ENCODE results near the gene IGSF23.
A peak's percentile ranks its signal among the peaks of the same experiment; 100 is the strongest.
"Not testable (repeated sequence)": the region's sequence is repeated elsewhere in the genome, so short reads cannot be mapped to it uniquely, and the experiment has no call there.

IGSF23 gene

DNA sequence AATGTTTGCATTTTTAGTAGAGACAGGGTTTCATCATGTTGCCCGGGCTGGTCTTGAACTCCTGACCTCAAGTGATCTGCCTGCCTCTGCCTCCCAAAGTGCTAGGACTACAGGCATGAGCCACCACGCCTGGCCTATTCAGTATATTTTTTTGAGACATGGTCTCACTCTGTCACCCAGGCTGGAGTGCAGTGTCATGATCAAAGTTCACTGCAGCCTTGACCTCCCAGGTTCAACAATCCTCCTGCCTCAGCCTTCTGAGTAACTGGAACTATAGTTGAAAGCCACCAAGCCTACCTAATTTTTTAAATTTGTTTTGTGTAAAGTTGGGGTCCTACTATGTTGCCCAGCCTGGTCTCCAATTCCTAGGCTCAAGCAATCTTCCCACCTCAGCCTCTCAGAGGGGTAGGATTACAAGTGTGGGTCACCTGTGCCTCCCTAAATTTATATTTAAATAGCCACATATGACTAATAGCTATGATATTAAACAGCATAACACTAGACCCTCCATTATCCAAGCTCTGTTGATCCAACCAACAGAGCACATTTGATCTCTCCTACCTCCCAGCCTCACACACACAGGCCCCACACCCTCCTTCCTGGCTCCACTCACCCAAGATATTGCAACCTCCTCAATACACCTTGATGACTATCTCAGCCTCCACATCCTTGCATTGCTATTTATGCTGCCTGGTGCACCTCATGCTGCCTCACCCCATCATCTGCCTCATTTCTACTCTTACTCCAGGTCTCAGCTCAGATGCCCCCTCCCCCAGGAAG lies 55.8 kb downstream of the IGSF23 start:
- no peak for DNase-seq

DNA sequence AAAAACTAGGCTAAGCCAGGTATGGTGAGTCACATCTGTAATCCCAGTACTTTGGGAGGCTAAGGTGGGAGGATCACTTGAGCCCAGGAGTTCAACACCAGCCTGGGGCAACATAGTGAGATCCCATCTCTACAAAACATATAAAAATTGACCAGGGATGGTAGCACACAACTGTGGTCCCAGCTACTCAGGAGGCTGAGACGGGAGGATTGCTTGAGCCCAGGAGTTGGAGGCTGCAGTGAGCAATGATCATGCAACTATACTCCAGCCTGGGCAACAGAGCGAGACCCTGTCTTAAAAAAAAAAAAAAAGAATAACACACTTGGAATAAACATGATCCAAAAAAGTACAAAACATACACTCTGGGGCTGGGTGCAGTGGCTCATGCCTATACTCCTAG lies 56.7 kb downstream of the IGSF23 start:
- not testable (repeated sequence) for DNase-seq

DNA sequence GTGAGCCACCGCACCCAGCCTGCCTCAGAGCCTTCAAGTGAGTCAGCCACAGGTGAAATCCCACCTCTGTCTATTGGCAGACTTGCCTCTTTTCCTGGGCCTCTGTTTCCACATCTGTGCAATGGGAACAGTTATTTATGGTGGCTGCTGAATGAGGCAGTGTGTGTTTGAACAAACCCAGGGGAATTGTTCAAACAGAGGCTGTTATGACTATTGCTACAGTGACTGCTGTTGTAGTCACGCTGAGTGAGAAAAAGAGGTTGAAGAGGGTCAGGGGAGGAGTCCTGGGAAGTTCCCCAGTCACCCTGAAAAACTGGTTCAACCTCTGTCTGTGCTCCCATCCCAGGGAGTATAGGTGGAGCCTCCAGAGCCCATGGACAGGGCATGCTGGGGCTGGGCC lies 58.0 kb downstream of the IGSF23 start, which contains the start of gene CEACAM19:
Gene CEACAM19, plus strand, starts transcription at position 83 of the 400 bp plus-strand sequence. CDS start 450 bp downstream, outside the sequence.
- DNase-seq = no peak

DNA sequence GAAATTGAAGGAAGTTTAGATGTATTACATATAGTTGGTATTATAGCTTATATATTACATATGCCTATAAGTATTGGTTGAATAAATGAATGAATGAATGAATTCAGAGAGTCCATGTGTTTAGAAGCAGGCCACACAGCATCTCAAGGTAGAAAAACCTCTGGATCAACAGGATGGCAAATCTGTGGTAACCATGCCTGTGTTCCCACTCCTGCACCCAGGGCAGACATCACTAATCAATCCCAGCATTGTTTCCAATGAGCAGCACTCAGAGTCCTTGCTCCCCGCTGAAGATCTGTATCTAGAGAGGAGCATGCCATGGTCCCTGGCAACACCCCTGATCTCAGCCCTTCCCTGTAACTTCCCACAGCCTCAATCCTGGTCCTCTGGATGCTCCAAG lies 58.9 kb downstream of the IGSF23 start:
- DNase-seq = no peak

DNA sequence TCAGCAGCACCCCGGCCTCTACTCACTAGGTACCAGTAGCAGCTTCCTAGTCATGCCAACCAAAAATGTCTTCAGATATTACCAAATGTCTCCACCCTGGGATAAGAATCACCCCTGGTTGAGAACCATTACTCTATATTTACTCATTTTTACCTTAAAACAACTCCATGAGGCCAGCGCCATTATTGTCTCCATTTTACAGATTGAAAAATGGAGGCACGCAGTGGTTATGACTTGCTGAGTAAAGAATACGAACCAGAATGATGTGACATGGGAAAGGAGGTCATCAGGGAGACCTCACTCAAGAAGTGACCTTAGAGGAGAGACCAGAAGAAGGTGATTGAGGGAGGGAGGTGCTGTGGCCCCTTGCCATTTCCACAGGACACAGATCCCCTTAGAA lies 60.1 kb downstream of the IGSF23 start:
- DNase-seq = no peak

DNA sequence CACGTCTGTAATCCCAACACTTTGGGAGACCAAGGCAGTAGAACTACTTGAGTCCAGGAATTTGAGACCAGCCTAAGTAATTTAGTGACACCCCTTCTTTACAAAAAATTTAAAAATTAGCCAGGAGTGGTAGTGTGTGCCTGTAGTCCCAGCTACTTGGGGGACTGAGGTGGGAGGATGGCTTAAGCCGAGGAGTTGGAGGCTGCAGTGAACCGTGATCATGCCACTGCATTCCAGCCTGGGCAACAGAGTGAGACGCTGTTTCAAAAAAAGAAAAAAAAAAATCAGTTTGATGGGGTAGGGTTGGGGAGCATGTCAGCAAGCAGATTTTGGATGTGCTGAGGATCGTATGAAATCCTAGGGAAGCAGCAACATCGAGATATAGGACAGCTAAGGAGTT lies 62.2 kb downstream of the IGSF23 start:
- DNase-seq = no peak

DNA sequence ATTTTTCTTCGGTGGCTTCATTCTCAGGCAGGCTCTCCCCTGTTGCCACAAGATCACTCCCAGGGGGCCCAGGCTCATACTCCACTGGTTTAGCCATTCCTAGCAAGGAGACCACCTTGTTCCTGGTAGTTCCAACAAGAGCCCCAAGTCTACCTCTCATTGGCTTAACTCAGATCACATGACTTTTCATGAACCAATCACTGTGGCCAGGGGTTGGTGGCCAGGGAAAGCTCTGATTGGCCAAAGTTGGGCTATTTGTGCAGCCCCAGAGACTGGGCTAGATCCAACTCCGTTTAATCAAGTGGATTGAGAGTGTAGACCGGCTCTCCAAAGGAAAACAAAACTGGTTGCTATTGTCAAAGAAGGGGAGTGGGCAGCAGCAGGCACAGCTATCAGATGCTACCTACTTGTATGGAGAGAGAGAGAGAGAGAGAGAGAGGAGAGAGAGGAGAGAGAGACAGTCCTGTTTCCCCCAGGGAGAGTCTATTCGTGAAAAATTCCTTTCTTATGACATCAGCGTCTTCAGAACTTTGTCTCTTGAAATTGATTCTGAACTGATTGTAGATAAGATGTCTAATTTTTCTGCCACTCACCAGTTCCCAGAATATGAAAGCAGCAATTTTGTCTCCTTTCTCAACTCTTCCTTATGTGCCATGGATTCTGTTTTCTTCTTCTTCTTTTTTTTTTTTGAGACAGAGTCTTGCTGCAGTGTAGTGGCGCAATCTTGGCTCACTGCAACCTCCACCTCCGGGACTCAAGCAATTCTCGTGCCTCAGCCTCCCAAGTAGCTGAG lies 63.9 kb downstream of the IGSF23 start:
- no peak for DNase-seq

DNA sequence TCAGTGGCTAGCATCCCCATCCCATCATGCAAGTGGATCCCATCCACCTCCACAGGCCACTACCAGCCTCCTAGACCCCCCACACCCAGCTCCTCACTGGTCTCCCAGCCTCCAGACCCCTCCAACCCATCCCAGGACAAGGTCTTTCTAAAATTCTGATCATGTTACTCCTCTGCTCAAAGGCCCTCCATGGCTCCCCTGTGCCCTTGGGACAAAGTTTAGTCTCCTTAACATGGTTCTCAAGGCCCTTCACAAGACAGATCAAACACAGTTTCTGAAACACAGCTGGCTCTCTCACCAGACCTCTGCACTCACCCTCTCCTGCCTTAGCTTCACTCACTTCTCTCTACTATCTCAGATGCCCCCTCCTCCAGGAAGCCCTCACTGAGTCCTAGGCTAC lies 67.2 kb downstream of the IGSF23 start:
- no peak for DNase-seq

DNA sequence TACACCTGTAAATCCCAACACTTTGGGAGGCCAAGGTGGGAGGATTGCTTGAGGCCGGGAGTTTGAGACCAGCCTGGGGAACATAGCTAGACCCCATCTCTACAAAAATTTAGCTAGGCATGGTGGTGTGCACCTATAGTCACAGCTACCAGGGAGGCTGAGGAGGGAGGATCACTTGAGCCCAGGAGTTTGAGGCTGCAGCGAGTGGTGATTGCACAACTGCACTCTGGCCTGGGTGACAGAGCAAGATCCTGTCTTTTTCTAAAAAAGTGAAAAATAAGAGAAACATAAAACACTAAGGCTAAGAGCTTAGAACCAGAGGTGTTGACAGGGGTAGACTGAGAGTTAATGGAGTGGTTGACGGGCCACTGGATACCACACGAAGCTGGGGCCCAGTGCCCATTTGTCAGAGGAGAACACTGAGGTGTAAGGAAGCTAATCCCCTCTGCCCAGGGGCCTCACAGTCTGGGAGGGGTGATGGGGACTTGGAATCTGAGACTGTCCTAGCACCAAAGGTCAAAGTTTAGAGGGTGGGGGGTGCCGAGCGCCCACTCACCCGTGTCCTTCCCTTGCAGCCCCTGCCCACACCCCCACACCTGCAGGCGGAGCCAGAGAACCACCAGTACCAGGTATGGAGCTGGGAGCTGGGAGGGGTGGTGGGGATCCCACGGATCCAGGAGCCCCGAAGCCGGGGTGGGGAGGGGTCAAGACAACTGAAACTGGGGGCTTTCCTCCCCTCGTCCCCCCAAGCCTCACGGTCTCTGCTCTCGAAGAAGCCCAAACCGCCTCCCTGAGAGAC lies 68.8 kb downstream of the IGSF23 start:
- DNase-seq = no peak

DNA sequence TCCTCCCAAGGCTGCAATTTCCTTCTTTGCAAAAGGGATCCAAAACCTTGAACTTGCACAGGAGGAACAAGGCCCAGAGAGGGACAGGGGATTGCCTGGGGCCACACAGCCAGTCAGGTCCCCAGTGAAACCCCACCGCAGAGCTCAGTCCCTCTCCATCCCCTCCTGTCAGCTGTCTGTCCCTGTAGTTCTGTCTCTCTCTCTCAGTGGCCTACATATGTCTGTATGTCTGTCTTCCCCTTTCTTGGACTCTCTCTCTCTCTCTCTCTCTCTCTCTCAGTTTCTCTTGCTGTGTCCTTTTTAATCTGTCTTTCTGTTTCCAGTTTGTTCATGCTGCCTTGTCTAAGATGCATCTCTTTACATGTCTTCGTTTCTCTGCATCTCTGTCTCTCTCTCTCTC lies 69.4 kb downstream of the IGSF23 start:
- DNase-seq = no peak

DNA sequence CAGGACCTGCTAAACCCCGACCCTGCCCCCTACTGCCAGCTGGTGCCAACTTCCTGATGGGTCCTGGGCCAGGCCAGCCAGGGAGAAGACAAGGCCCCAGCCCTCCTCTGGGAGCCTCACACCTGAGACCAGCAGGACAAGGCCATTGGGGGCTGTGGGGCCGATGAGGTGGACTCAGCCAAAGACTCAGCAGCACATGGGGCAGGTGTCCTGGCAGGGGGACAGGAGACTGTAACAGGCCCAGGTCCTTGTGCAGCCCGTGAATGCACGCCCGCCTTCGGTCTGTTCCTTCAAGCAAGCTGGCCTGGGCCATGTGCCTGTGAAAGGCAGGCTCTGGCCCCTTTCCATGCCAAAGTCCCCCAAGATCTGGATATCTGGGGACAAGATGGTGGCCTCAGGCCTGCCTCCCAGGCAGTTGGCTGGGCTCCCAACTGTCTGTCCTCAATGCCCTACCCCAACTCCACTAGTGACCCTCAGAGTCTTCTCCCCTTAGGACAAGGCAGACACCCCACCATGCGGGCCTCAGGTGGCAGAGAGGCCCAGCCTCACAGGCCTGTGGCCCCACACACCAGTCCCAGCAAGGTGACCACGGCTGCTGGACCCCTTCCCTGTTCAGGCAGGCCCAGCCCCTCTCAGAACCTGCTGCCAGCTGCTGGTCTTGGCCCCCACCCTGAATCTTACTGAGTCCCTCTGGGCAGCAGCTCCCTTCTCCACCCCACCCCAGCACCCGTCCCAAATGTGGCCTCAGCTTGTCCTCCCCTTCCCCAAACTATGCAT lies 70.3 kb downstream of the IGSF23 start:
- DNase-seq = no peak

DNA sequence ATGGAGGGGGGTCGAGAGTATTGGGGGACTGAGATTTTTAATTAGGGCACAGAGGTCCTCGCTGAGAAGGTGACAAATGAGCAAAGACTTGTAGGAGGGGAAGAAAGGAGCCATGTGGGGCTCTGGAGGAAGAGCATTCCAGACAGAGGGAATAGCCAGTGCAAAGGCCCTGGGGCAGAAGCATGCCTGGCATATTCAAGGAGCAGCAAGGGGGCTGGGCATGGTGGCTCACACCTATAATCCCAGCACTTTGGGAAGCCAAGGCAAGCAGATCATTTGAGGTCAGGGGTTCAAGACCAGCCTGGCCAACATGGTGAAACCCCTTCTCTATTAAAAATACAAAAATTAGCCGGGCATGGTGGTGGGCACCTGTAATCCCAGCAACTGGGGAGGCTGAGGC lies 71.0 kb downstream of the IGSF23 start:
- not testable (repeated sequence) for DNase-seq

DNA sequence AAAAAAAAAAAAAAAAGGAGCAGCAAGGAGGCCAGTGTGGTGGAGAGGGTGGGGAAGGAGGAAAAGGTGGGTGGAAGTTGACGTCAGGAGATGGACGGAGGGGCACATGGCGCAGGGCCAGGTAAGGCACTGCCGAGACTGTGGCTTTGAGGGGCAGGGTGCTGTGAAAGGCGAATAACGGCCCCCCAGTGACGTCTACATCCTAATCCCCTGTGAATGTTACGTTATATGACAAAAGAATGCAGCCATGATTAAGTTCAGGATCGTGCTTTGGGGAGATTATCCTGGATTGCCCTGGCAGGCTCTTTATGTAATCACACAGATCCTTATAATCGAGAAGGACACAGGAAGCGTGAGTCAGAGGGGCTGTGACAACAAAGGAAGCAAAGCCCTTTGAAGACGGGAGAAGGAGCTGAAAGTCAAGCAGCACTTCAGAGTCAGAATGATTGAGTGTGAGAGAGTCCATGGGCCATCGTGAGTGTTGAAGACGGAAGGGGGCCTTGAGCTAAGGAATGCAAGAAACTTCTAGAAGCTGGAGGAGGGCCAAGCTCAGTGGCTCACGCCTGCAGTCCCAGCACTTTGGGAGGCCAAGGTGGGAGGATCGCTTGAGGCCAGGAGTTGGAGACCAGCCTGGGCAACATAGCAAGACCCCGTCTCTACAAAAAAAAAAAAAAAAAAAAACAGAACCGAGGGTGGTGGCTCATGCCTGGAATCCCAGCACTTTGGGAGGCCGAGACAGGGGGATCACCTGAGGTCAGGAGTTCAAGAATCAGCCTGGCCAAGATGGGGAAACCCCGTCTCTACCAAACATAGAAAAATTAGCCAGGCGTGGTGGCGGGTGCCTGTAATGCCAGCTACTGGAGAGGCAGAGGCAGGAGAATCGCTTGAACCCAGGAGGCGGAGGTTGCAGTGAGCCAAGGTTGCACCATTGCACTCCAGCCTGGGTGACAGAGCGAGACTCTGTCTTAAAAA lies 71.8 kb downstream of the IGSF23 start:
- DNase-seq = peak; percentile 7

DNA sequence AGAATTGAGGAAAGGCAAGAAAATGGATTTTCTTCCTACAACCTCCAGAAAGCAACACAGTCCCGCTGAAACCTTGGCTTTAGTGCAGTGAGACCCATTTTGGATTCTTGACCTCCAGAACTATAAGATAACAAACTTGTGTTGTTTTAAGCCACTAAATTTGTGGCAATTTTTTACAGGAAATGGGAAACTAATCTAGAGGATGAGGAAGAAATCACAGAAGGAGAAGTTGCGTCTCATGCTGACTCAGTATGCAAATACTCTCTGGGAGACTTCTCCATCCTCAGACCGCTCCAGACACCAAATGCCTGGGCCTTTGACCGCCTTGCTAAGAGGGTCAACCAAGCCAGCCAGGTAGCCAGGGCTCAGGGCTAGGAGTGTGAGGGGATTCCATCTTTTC lies 72.5 kb downstream of the IGSF23 start:
- no peak for DNase-seq

Measured in activated CD4-positive, alpha-beta T cell treated with anti-CD3 and anti-CD28 coated beads, Interleukin-2, amount 50 U/mL, for 16 hours (primary cell).